Measurements from ENCODE around the gene KIAA1191.
A peak's percentile ranks its signal among the peaks of the same experiment; 100 is the strongest.

KIAA1191 gene

DNA sequence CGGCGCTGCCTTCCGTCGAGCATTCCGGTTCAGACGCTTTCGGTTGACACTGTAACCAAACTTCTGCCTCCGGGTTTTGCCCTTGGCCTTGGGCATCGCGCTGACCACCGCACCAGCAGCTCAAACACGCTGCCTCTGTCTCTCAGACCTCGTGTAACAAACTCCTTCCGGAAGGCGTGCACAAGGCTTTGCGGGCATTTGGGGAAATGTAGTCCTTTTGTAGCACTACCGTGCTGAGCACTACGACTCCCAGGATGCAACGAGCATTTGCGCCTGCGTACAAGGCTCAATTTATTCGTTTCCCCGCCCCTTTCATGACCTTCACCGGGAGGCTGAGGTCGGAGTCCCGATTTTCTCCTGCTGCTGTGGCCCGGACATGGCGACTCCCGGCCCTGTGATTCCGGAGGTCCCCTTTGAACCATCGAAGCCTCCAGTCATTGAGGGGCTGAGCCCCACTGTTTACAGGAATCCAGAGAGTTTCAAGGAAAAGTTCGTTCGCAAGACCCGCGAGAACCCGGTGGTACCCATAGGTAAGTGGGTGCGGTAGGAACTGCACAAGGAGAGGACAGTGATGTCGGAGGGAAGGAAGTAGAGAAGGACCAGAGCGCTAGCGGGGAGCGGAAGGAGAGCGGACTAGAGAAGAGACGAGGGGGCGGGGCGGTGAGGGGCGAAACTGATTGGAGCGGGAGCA is 27.0 kb upstream of the KIAA1191 start, which contains the start of the genes HIGD2A and NOP16:
Gene HIGD2A (plus strand): TSS at position 308 of the 691 bp plus-strand sequence. CDS start 69 bp downstream, at position 377.
Gene NOP16 (minus strand): TSS at position 155 of the 691 bp plus-strand sequence. CDS start 59 bp downstream, at position 96.
- peak within 1 kb of the TSS; percentile 94 for H3K4me3 ChIP-seq (ENCODE audit: low read length)
- peak; percentile 99 for DNase-seq (ENCODE audit: low read depth)
- TF ChIP-seq, protein P1, sequence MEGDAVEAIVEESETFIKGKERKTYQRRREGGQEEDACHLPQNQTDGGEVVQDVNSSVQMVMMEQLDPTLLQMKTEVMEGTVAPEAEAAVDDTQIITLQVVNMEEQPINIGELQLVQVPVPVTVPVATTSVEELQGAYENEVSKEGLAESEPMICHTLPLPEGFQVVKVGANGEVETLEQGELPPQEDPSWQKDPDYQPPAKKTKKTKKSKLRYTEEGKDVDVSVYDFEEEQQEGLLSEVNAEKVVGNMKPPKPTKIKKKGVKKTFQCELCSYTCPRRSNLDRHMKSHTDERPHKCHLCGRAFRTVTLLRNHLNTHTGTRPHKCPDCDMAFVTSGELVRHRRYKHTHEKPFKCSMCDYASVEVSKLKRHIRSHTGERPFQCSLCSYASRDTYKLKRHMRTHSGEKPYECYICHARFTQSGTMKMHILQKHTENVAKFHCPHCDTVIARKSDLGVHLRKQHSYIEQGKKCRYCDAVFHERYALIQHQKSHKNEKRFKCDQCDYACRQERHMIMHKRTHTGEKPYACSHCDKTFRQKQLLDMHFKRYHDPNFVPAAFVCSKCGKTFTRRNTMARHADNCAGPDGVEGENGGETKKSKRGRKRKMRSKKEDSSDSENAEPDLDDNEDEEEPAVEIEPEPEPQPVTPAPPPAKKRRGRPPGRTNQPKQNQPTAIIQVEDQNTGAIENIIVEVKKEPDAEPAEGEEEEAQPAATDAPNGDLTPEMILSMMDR (IDR thresholded peaks at IDR 0.05; ENCODE audit: insufficient read depth, low read depth, low read length, missing control alignments), result peak; percentile 2

DNA sequence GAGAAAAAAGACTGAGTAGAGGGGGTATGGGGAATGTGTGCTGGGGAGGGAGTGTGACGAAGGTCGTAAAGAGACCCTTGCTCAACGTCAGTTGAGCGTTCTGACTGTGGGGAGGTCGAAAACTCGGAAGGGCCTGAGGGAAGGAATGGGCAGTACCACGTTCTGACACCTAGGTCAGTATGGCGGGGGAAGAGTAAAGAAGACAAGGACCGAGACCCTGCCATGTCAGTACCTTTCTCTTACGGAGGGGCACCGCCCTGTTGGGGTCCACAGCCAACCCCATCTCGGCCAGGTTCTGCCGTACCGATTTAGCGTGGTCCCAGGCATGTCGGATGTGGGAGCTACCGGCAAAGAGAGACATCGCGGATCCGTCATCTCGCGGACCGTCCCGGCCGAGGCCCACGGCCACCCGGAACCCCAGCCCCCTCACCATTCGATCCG is 26.5 kb upstream of the KIAA1191 start:
- peak overlapping the region; percentile 94 for H3K4me3 ChIP-seq (ENCODE audit: low read length)
- DNase-seq (ENCODE audit: low read depth), result no peak
- TF ChIP-seq, protein P1 (IDR thresholded peaks at IDR 0.05; ENCODE audit: insufficient read depth, low read depth, low read length, missing control alignments), result no peak

DNA sequence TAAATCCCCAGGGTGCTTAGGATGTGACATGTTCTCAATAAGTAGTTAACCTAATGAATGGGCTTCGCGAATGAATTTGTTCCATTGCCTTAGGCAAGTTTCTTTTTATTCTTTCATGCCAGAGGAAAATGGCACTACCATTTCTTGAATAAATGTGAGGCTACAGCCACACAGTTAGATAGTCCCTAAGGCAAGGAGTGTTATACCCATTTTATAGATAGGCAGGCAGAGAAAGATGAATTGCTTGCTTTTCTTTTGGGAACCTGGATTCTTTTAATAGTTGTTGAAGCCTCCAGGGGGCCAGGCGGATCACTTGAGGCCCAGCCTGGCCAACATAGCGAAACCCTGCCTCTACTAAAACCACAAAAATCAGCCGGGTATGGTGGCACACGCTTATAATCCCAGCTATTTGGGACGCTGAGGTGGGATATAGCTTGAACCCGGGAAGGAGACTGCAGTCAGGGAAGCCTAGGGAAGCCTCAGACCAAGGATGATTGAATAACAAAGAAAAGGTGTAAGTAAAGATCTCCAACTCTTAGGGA is 25.9 kb upstream of the KIAA1191 start:
- DNase-seq (ENCODE audit: low read depth), result no peak
- TF ChIP-seq, protein P1 (IDR thresholded peaks at IDR 0.05; ENCODE audit: insufficient read depth, low read depth, low read length, missing control alignments), result no peak

DNA sequence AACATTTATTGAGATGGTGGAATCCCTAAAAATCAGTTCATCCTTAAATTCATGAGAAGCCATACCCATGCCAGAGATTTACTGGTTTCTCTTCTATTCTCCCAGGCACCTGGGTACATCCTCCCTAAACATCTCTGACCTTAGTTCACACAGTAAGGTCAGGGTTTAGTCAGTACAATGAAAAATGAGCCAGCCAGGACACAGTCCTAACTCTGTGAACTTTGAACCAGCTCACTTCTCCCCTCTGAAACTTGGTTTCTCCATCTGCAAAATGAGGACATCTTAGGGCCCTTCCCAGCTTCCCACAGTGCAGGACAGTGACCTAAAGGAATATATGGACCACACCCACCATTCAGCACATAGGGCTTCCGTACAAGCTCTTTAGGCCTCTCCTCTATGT is 24.9 kb upstream of the KIAA1191 start:
- no peak for DNase-seq (ENCODE audit: low read depth)
- TF ChIP-seq, protein P1 (IDR thresholded peaks at IDR 0.05; ENCODE audit: insufficient read depth, low read depth, low read length, missing control alignments), result no peak
- H3K4me3 ChIP-seq (ENCODE audit: low read length), result peak overlapping the region; percentile 94

More for the DNA sequence above, 25.9 kb upstream of the KIAA1191 start:
- H3K4me3 ChIP-seq (ENCODE audit: low read length), result peak overlapping the region; percentile 94

DNA sequence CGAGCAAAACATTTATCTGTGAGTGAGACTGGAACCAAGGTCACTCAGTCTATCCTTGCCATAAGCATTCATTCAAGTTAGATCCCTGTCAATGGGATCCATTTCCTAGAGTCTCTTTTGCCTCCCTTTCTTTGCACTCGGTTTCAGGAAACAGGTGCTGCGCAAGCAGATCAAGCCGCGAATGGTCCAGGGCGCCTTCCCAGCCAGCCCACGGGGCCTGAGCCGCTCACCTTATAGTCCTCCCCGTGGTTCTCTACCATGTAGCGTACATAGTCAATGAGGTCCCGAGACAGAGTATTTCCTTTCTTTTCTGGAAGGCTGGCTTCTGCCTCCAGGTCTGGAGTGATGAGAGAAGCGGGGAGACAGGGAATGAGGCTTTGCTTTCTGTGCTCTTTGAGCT is 23.4 kb upstream of the KIAA1191 start:
- TF ChIP-seq, protein P1 (IDR thresholded peaks at IDR 0.05; ENCODE audit: insufficient read depth, low read depth, low read length, missing control alignments), result no peak

DNA sequence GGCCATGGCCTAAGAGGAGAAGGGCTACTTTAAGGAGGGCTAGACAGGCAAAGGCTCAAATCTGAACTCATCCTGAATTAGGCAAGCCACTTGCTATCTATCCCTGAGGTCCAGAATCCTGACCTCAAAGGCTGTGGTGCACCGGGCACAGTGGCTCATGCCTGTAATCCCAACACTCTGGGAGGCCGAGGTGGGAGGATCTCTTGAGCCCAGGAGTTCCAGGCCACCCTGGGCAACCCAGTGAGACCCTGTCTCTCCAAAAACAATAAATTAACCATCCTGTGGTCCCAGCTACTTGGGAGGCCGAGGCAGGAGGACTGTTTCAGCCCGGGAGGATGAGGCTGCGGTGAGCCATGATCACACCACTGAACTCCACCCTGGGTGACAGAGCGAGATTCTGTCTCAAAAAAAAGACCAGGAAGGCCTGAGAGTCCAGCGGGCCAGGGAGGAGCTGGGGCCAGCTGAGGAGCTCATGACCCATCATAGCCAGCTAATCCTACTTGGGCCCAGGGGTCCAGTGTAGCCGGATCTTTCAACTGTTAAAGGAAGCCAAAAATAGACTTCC is 22.9 kb upstream of the KIAA1191 start:
- no peak overlapping the region for H3K4me3 ChIP-seq (ENCODE audit: low read length)
- TF ChIP-seq, protein P1 (IDR thresholded peaks at IDR 0.05; ENCODE audit: insufficient read depth, low read depth, low read length, missing control alignments), result no peak
- DNase-seq (ENCODE audit: low read depth), result no peak

More for the DNA sequence above, 23.4 kb upstream of the KIAA1191 start:
- no peak overlapping the region for H3K4me3 ChIP-seq (ENCODE audit: low read length)
- no peak for DNase-seq (ENCODE audit: low read depth)
